Endothelial cell of umbilical vein (primary cell): ENCODE results near the gene RUSF1.
"Not testable (repeated sequence)": the region's sequence is repeated elsewhere in the genome, so short reads cannot be mapped to it uniquely, and the experiment has no call there.

Experiments used
- EZH2 ChIP-seq: IDR thresholded peaks from 2 replicates; pipeline ENCODE4 v1.6.1; 2012; ENCODE audit warnings: borderline replicate concordance, low read depth, mild to moderate bottlenecking, moderate library complexity, low read length, inconsistent platforms; ENCODE audit not compliant: severe bottlenecking
- JUN ChIP-seq: IDR thresholded peaks from 2 replicates; pipeline ENCODE4 v1.6.1; 2011; ENCODE audit warnings: borderline replicate concordance, low read depth; ENCODE audit not compliant: insufficient read length, insufficient read depth
- MYC ChIP-seq: IDR thresholded peaks from one replicate; pipeline ENCODE4 v1.6.1; 2011; ENCODE audit warnings: mild to moderate bottlenecking, low read depth, low read length
- POLR2A ChIP-seq: IDR thresholded peaks from 2 replicates; pipeline ENCODE4 v1.6.1; 2012; ENCODE audit warnings: low read depth, mild to moderate bottlenecking, control low read depth, low read length
- POLR2AphosphoS5 ChIP-seq: IDR thresholded peaks from 2 replicates; pipeline ENCODE4 v1.6.1; 2012; ENCODE audit warnings: low read depth, mild to moderate bottlenecking, control low read depth, low read length, moderate library complexity; ENCODE audit not compliant: insufficient read depth
- TF ChIP-seq, protein P1 (sequence below), 2 donors: IDR thresholded peaks; 1 replicate in 1 of 2; 2 replicates in 1 of 2; pipeline ENCODE4 v1.5.1; 2011; ENCODE audit warnings: low read length in 2 of 2, mild to moderate bottlenecking in 2 of 2, moderate library complexity in 2 of 2, control low read depth in 1 of 2, inconsistent platforms in 1 of 2, low read depth in 1 of 2; ENCODE audit not compliant: insufficient read depth in 1 of 2; ENCODE audit errors: extremely low read depth in 1 of 2

DNA sequence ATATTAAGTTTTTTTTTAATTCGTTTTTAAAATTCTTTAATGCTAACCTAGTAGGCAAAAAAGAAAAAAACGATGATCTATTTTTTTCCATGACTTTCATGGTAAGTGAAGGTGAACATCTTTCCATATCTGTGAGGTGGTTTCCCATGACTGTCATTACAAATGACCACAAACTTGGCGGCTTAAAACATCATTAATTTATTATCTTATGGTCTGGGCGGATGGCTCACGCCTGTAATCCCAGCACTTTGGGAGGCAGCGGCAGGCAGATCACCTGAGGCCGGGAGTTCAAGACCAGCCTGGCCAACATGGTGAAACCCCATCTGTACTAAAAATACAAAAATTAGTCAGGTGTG, 30.0 kb upstream of the RUSF1 start:
- TF ChIP-seq, protein P1, sequence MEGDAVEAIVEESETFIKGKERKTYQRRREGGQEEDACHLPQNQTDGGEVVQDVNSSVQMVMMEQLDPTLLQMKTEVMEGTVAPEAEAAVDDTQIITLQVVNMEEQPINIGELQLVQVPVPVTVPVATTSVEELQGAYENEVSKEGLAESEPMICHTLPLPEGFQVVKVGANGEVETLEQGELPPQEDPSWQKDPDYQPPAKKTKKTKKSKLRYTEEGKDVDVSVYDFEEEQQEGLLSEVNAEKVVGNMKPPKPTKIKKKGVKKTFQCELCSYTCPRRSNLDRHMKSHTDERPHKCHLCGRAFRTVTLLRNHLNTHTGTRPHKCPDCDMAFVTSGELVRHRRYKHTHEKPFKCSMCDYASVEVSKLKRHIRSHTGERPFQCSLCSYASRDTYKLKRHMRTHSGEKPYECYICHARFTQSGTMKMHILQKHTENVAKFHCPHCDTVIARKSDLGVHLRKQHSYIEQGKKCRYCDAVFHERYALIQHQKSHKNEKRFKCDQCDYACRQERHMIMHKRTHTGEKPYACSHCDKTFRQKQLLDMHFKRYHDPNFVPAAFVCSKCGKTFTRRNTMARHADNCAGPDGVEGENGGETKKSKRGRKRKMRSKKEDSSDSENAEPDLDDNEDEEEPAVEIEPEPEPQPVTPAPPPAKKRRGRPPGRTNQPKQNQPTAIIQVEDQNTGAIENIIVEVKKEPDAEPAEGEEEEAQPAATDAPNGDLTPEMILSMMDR (IDR thresholded peaks at IDR 0.05; ENCODE audit: extremely low read depth in 1 of 2, insufficient read depth in 1 of 2, low read depth in 1 of 2, low read length in 2 of 2): not testable (repeated sequence)
- not testable (repeated sequence) for TF ChIP-seq POLR2AphosphoS5, POLR2A, MYC, JUN, EZH2
